Measurements from ENCODE around the gene GANC. TPM values are rescaled to one million over a fixed set of nuclear protein-coding genes. Genes with fewer than 3 reads are reported as not detected.
"Not testable (repeated sequence)": the region's sequence is repeated elsewhere in the genome, so short reads cannot be mapped to it uniquely, and the experiment has no call there.

GANC gene, protein sequence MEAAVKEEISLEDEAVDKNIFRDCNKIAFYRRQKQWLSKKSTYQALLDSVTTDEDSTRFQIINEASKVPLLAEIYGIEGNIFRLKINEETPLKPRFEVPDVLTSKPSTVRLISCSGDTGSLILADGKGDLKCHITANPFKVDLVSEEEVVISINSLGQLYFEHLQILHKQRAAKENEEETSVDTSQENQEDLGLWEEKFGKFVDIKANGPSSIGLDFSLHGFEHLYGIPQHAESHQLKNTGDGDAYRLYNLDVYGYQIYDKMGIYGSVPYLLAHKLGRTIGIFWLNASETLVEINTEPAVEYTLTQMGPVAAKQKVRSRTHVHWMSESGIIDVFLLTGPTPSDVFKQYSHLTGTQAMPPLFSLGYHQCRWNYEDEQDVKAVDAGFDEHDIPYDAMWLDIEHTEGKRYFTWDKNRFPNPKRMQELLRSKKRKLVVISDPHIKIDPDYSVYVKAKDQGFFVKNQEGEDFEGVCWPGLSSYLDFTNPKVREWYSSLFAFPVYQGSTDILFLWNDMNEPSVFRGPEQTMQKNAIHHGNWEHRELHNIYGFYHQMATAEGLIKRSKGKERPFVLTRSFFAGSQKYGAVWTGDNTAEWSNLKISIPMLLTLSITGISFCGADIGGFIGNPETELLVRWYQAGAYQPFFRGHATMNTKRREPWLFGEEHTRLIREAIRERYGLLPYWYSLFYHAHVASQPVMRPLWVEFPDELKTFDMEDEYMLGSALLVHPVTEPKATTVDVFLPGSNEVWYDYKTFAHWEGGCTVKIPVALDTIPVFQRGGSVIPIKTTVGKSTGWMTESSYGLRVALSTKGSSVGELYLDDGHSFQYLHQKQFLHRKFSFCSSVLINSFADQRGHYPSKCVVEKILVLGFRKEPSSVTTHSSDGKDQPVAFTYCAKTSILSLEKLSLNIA (N-terminal part only)
- total RNA-seq, result 39.7 to 42.7 TPM (median 42.0 TPM) in 3 replicates

DNA sequence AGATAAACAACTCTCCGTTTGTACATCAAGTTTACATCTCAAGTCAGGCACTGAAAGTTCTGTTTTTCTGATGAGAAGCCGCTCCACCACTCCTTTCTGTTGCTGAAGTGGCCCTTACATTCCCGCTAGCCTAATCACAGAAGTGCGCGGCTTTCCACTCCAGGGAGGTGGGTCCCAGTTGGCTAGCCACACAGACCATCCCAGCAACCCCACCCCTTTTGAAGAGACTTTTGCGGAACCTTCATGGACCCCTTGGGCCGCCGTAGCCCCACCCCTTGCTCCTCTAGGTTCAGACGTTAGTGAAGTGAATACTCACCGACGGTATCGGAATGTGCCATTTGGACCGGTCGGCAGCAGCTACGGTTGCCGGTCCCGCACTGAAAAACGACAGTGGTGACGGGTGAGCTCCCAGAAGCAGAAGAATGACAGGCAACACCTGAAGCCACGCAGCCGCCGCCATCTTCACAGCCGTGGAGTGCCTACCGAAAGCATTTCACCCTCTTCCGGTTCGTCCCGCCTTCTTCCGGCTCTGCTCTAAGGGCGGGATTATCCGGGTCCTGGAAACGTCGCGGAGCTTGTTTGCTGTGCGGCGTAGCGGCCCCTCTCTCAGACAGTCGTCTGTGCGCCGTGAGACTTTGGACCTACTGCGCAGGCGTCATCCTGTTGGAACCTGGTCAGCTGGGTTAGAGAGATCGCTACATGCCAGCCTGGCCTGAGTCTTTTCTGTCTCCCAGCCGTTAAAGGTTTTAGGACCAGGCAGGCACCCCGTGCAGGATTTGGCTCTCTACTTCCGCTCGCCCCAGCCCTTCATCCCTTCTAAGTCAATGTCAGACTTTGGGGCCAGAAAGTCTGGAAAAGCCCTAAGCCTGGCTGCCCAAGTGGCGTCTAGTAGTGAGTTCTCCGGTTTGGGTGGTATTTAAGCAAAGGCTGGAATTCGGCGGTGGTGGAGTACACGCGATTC lies at the start of gene GANC, which contains the start of gene TMEM87A:
Gene GANC (plus strand): TSS at position 263 of the 961 bp plus-strand sequence. CDS start 1,281 bp downstream, outside the sequence.
Gene TMEM87A (minus strand): TSS at position 495 of the 961 bp plus-strand sequence. CDS start 35 bp downstream, at position 460.
- H3K27ac Mint-ChIP-seq, result peak within 1 kb of the TSS; percentile 100
- TF ChIP-seq, protein P1, sequence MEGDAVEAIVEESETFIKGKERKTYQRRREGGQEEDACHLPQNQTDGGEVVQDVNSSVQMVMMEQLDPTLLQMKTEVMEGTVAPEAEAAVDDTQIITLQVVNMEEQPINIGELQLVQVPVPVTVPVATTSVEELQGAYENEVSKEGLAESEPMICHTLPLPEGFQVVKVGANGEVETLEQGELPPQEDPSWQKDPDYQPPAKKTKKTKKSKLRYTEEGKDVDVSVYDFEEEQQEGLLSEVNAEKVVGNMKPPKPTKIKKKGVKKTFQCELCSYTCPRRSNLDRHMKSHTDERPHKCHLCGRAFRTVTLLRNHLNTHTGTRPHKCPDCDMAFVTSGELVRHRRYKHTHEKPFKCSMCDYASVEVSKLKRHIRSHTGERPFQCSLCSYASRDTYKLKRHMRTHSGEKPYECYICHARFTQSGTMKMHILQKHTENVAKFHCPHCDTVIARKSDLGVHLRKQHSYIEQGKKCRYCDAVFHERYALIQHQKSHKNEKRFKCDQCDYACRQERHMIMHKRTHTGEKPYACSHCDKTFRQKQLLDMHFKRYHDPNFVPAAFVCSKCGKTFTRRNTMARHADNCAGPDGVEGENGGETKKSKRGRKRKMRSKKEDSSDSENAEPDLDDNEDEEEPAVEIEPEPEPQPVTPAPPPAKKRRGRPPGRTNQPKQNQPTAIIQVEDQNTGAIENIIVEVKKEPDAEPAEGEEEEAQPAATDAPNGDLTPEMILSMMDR (IDR thresholded peaks at IDR 0.05; ENCODE audit: unreplicated experiment), result no peak
- no peaks in the 10 kb centered on the region for H3K9me3 Mint-ChIP-seq
- peaks cover 44% of the 10 kb centered on the region for H3K4me1 Mint-ChIP-seq
- H3K4me3 Mint-ChIP-seq, result peak within 1 kb of the TSS; percentile 99
- H3K27me3 Mint-ChIP-seq (ENCODE audit: low read depth), result no peaks in the 10 kb centered on the region
- peaks cover under 1% of the 10 kb centered on the region for H3K36me3 Mint-ChIP-seq
- DNase-seq (ENCODE audit: low spot score in 2 of 2, unreplicated experiment in 2 of 2), result peak; percentile 89 to 93

DNA sequence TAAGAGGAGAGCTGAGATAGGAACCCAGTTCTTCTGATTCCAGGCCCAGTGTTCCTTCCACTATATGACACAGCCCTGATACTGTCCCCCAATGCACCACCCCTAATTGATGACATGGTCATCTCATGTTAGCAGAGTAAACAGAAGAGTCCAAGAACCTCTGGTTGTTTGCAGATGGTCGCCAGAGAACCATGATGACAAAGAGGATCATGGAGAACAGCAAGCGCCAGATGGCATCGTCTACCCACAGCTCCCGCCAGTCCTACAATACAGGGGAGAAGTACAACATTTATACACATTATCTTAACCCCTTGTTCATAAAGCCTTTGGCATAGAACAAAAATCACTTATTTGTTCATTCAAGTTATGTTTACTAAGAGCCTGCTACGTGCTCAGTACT lies 46.4 kb upstream of the GANC start:
- no peak overlapping the region for H3K4me3 Mint-ChIP-seq
- no peak for DNase-seq (ENCODE audit: low spot score in 2 of 2, unreplicated experiment in 2 of 2)
- H3K4me1 Mint-ChIP-seq, result no peaks in the 10 kb centered on the region
- H3K9me3 Mint-ChIP-seq, result no peaks in the 10 kb centered on the region
- no peaks in the 10 kb centered on the region for H3K27me3 Mint-ChIP-seq (ENCODE audit: low read depth)
- TF ChIP-seq, protein P1 (IDR thresholded peaks at IDR 0.05; ENCODE audit: unreplicated experiment), result no peak
- peaks cover 32% of the 10 kb centered on the region for H3K36me3 Mint-ChIP-seq
- no peak overlapping the region for H3K27ac Mint-ChIP-seq

DNA sequence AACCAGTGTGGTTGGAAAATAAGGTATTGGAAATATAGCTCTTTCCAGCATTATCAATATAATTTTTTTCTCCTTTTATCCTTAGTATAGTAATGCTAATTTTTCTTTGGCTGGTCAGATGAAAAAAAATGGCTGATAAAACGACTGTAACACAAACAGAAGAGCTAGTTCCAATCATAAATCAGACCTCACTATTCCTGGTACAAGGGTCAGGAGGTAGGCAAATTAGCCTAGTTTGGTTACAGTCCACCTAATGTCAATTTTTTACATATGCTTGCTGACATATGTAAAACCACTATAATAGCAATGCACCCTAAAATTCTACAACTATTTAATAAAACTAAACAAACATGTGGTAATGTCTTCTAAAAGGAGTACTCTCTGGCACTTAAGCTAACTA lies 45.0 kb upstream of the GANC start:
- H3K4me1 Mint-ChIP-seq, result no peaks in the 10 kb centered on the region
- no peak overlapping the region for H3K27ac Mint-ChIP-seq
- H3K9me3 Mint-ChIP-seq, result no peaks in the 10 kb centered on the region
- no peak overlapping the region for H3K4me3 Mint-ChIP-seq
- no peak for DNase-seq (ENCODE audit: low spot score in 2 of 2, unreplicated experiment in 2 of 2)
- TF ChIP-seq, protein P1 (IDR thresholded peaks at IDR 0.05; ENCODE audit: unreplicated experiment), result no peak
- H3K27me3 Mint-ChIP-seq (ENCODE audit: low read depth), result no peaks in the 10 kb centered on the region
- peaks cover 32% of the 10 kb centered on the region for H3K36me3 Mint-ChIP-seq

DNA sequence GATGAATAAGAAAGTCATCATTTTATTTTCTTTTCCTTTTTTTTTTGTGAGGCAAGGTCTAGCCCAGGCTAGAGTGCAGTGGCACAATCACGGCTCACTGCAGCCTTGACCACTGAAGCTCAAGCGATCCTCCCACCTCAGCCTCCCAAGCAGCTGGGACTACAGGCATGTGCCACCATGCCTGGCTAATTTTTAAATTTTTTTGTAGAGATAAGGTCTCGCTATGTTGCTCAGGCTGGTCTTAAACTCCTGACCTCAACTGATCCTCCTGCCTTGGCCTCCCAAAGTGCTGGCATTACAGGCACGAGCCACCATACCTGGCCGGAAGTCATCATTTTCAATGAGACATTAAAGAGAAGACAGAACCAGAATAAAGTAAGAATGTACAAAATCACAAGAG lies 44.0 kb upstream of the GANC start:
- not testable (repeated sequence) for H3K9me3 Mint-ChIP-seq; DNase-seq (ENCODE audit: low spot score in 2 of 2, unreplicated experiment in 2 of 2); H3K27ac Mint-ChIP-seq; H3K27me3 Mint-ChIP-seq (ENCODE audit: low read depth); H3K4me3 Mint-ChIP-seq; H3K4me1 Mint-ChIP-seq
- peaks cover 33% of the 10 kb centered on the region for H3K36me3 Mint-ChIP-seq

DNA sequence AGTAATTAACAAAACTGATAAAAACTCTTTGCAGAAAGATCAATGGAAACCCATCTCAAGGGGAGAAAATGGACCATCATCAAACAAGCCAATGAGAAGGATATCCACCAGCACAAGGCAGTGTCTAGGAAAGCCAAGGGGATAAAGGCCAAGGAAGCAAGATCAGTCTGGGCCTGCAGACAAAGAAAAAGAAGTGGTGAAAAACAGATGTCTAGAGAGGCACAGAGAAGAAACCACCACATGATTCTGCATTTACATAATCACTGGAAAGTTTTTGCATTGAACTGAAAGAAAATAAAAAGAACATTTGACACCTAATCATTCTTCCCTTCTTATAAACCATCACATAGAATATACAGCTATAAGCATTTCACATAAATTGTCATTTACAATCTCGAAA lies 41.9 kb upstream of the GANC start:
- H3K4me3 Mint-ChIP-seq, result no peak overlapping the region
- H3K4me1 Mint-ChIP-seq, result no peaks in the 10 kb centered on the region
- no peak for DNase-seq (ENCODE audit: low spot score in 2 of 2, unreplicated experiment in 2 of 2)
- H3K27ac Mint-ChIP-seq, result no peak overlapping the region
- H3K36me3 Mint-ChIP-seq, result peaks cover 31% of the 10 kb centered on the region
- H3K27me3 Mint-ChIP-seq (ENCODE audit: low read depth), result no peaks in the 10 kb centered on the region
- no peaks in the 10 kb centered on the region for H3K9me3 Mint-ChIP-seq
- TF ChIP-seq, protein P1 (IDR thresholded peaks at IDR 0.05; ENCODE audit: unreplicated experiment), result no peak

Data from mesothelial cell of epicardium (in vitro differentiated cells).